Skeletal muscle satellite cell (primary cell): Measurements from ENCODE around the gene FMN1. TPM values are rescaled to one million over a fixed set of nuclear protein-coding genes. Genes with fewer than 3 reads are reported as not detected.

Experiments used
- H3K27me3 ChIP-seq: 2 replicates; pipeline ENCODE4 v1.7.0; 2013; ENCODE audit warnings: low read length; ENCODE audit not compliant: control insufficient read depth, insufficient read depth
- H3K36me3 ChIP-seq: 2 replicates; pipeline ENCODE4 v1.7.0; 2013; ENCODE audit warnings: mild to moderate bottlenecking, control low read depth, low read length; ENCODE audit not compliant: insufficient read depth
- H3K4me1 ChIP-seq: 2 replicates; pipeline ENCODE4 v1.7.0; 2013; ENCODE audit warnings: low read length; ENCODE audit not compliant: control insufficient read depth, insufficient read depth
- H3K4me2 ChIP-seq: 2 replicates; pipeline ENCODE4 v1.7.0; 2013; ENCODE audit warnings: mild to moderate bottlenecking, low read length
- H3K4me3 ChIP-seq: 2 replicates; pipeline ENCODE4 v1.7.0; 2013; ENCODE audit warnings: low read length
- H3K9ac ChIP-seq: 2 replicates; pipeline ENCODE4 v1.7.0; 2013; ENCODE audit warnings: mild to moderate bottlenecking, low read depth, low read length, moderate library complexity
- H3K9me3 ChIP-seq: replicated peaks from 2 replicates; pipeline ENCODE4 v1.7.0; 2013; ENCODE audit warnings: mild to moderate bottlenecking, control low read depth, low read length
- total RNA-seq: library from RNA; depleted of rRNA; stranded (reverse); fragments of >200 nt; gene quantifications from 2 replicates; pipeline ENCODE4 v1.2.3, GENCODE V29; 2012; rRNA removed

FMN1 gene, protein sequence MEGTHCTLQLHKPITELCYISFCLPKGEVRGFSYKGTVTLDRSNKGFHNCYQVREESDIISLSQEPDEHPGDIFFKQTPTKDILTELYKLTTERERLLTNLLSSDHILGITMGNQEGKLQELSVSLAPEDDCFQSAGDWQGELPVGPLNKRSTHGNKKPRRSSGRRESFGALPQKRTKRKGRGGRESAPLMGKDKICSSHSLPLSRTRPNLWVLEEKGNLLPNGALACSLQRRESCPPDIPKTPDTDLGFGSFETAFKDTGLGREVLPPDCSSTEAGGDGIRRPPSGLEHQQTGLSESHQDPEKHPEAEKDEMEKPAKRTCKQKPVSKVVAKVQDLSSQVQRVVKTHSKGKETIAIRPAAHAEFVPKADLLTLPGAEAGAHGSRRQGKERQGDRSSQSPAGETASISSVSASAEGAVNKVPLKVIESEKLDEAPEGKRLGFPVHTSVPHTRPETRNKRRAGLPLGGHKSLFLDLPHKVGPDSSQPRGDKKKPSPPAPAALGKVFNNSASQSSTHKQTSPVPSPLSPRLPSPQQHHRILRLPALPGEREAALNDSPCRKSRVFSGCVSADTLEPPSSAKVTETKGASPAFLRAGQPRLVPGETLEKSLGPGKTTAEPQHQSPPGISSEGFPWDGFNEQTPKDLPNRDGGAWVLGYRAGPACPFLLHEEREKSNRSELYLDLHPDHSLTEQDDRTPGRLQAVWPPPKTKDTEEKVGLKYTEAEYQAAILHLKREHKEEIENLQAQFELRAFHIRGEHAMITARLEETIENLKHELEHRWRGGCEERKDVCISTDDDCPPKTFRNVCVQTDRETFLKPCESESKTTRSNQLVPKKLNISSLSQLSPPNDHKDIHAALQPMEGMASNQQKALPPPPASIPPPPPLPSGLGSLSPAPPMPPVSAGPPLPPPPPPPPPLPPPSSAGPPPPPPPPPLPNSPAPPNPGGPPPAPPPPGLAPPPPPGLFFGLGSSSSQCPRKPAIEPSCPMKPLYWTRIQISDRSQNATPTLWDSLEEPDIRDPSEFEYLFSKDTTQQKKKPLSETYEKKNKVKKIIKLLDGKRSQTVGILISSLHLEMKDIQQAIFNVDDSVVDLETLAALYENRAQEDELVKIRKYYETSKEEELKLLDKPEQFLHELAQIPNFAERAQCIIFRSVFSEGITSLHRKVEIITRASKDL (N-terminal part only)
- 0.51 and 3.1 TPM in 2 replicates for total RNA-seq

GRCh38 chr15:33194704-33195670 lies at the start of gene FMN1:
Gene FMN1, minus strand, starts transcription at chr15:33194714. Its CDS starts 39,800 bp downstream, at chr15:33154914.
- Histone ChIP-seq H3K4me2 (peak within 1 kb of the TSS; percentile 87), H3K36me3 (no peaks in the 10 kb centered on the region), H3K4me3 (peak within 1 kb of the TSS; percentile 74), H3K27me3 (peaks cover 41% of the 10 kb centered on the region), H3K9ac (peak within 1 kb of the TSS; percentile 48), H3K9me3 (no peaks in the 10 kb centered on the region), H3K4me1 (peaks cover 3% of the 10 kb centered on the region)

DNA sequence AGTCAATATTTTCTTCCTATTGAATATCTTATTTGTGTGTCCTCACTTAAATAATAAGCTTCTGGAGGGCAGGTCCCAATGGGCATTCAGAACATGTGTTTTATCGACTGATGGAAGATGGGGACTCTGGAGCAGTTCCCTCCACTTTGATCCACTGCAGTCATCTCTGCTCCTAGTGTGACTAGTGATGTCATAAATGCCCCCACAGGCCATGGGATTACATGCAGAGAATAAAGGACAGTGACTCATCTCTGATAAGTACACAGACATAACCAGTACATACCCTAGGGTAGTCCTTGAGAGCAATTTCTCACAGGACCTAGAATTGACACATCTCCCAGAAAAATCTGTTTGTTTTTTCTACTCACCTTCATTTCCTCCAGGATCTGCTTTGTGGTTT lies 49.4 kb upstream of the FMN1 start:
- Histone ChIP-seq H3K36me3 (no peaks in the 10 kb centered on the region), H3K27me3 (peaks cover 34% of the 10 kb centered on the region), H3K4me3 (no peak overlapping the region), H3K9me3 (no peaks in the 10 kb centered on the region), H3K4me2 (no peak overlapping the region), H3K4me1 (peaks cover 15% of the 10 kb centered on the region), H3K9ac (no peak overlapping the region)

- Histone ChIP-seq H3K36me3 (no peaks in the 10 kb centered on the region), H3K27me3 (peaks cover 34% of the 10 kb centered on the region), H3K4me1 (peaks cover 15% of the 10 kb centered on the region), H3K9ac (no peak overlapping the region), H3K4me3 (no peak overlapping the region), H3K4me2 (no peak overlapping the region), H3K9me3 (no peaks in the 10 kb centered on the region)
Measured at GRCh38 chr15:33243393-33243792, 48.9 kb upstream of the FMN1 start.

DNA sequence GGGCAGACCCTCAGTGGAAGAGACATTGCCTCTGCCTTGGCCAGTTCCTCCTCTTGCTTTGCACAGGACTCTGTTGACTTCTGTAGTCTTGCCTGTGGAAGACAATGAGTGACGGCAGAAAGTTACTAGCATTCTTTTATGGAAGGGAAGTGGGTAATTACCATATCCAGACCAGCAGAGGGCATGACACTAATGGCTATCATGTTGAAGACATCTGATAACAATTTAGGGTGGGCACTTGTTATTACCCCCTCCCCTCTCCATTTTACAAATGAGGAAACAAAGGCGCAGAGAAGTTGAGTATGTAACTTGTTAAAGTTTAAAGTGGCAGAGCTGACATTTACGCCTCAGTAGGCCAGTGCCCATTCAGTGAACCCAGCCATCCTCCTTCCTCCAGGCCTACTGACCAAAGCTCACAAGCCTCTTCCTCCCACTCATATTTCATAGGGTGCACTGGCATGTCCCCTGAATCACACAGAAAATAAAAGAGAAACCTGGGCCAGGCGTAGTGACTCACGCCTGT lies 48.2 kb upstream of the FMN1 start:
- H3K4me2 ChIP-seq, result no peak overlapping the region
- no peaks in the 10 kb centered on the region for H3K36me3 ChIP-seq
- H3K9ac ChIP-seq, result peak overlapping the region; percentile 38
- no peak overlapping the region for H3K4me3 ChIP-seq
- peaks cover 15% of the 10 kb centered on the region for H3K4me1 ChIP-seq
- no peaks in the 10 kb centered on the region for H3K9me3 ChIP-seq
- peaks cover 28% of the 10 kb centered on the region for H3K27me3 ChIP-seq

GRCh38 chr15:33242165-33242564 lies 47.7 kb upstream of the FMN1 start:
- H3K4me3 ChIP-seq, result no peak overlapping the region
- peak overlapping the region; percentile 38 for H3K9ac ChIP-seq
- no peaks in the 10 kb centered on the region for H3K36me3 ChIP-seq
- H3K4me2 ChIP-seq, result no peak overlapping the region
- peaks cover 15% of the 10 kb centered on the region for H3K4me1 ChIP-seq
- H3K9me3 ChIP-seq, result no peaks in the 10 kb centered on the region
- peaks cover 30% of the 10 kb centered on the region for H3K27me3 ChIP-seq

GRCh38 chr15:33236841-33237509 lies 42.5 kb upstream of the FMN1 start:
- Histone ChIP-seq H3K4me2 (no peak overlapping the region), H3K36me3 (no peaks in the 10 kb centered on the region), H3K4me1 (no peaks in the 10 kb centered on the region), H3K9ac (no peak overlapping the region), H3K4me3 (no peak overlapping the region), H3K27me3 (peaks cover 30% of the 10 kb centered on the region), H3K9me3 (no peaks in the 10 kb centered on the region)

- Histone ChIP-seq H3K9me3 (no peaks in the 10 kb centered on the region), H3K27me3 (peaks cover 30% of the 10 kb centered on the region), H3K4me1 (no peaks in the 10 kb centered on the region), H3K9ac (no peak overlapping the region), H3K36me3 (no peaks in the 10 kb centered on the region), H3K4me2 (no peak overlapping the region), H3K4me3 (no peak overlapping the region)
Measured at GRCh38 chr15:33234020-33234461, 39.5 kb upstream of the FMN1 start.

- Histone ChIP-seq H3K4me3 (no peak overlapping the region), H3K9me3 (no peaks in the 10 kb centered on the region), H3K36me3 (no peaks in the 10 kb centered on the region), H3K9ac (no peak overlapping the region), H3K4me1 (no peaks in the 10 kb centered on the region), H3K27me3 (peaks cover 15% of the 10 kb centered on the region), H3K4me2 (no peak overlapping the region)
Measured at GRCh38 chr15:33226559-33227181, 32.2 kb upstream of the FMN1 start.

DNA sequence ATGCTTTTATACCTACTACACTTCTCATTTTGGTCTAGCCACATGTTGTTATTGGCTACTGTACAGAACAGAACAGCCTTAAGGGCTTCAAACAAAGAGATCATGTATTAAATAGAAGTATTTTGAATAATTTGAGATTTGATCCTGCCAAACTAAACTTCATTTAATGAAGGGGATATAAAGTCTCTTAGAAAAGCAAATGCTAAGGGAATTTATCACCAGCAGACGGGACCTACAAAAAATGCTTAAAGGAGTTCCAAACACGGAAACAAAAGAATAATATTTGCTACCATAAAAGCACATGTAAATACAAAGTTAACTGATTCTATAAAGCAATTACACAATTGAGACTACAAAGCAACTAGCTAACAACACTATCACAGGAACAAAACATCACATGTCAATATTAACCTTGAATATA lies 23.6 kb upstream of the FMN1 start:
- Histone ChIP-seq H3K4me1 (no peaks in the 10 kb centered on the region), H3K36me3 (no peaks in the 10 kb centered on the region), H3K4me2 (no peak overlapping the region), H3K9ac (no peak overlapping the region), H3K9me3 (no peaks in the 10 kb centered on the region), H3K4me3 (no peak overlapping the region), H3K27me3 (peaks cover 19% of the 10 kb centered on the region)
